PFSK-1 (cell line): ENCODE results near the gene MINAR1.

Experiments used
- FOXP2 ChIP-seq: optimal IDR thresholded peaks from 2 replicates; pipeline ENCODE3; 2011; ENCODE audit warnings: borderline replicate concordance, control low read depth, inconsistent platforms; ENCODE audit not compliant: insufficient read depth; ENCODE audit errors: extremely low read length, extremely low read depth
- POLR2AphosphoS5 ChIP-seq: IDR thresholded peaks from 2 replicates; pipeline ENCODE4 v1.6.1; 2012; ENCODE audit warnings: low read depth, mild to moderate bottlenecking, control low read depth, low read length, moderate library complexity
- SIN3A ChIP-seq: IDR thresholded peaks from 2 replicates; pipeline ENCODE4 v1.6.1; 2012; ENCODE audit warnings: mild to moderate bottlenecking, low read length, moderate library complexity, borderline replicate concordance; ENCODE audit not compliant: insufficient read depth
- TAF1 ChIP-seq: IDR thresholded peaks from 2 replicates; pipeline ENCODE4 v1.6.1; 2012; ENCODE audit warnings: low read length, control low read depth, borderline replicate concordance; ENCODE audit not compliant: insufficient read depth
- TF ChIP-seq, protein P1 (sequence below), 2 experiments: IDR thresholded peaks; 2 replicates each; pipeline versions ENCODE4 v1.6.1 to v1.8.0; 2011 to 2012; ENCODE audit warnings: low read depth in 2 of 2, low read length in 2 of 2, control low read depth in 1 of 2, inconsistent platforms in 1 of 2, mild to moderate bottlenecking in 1 of 2, moderate library complexity in 1 of 2; ENCODE audit not compliant: insufficient read depth in 1 of 2

Gene MINAR1

DNA sequence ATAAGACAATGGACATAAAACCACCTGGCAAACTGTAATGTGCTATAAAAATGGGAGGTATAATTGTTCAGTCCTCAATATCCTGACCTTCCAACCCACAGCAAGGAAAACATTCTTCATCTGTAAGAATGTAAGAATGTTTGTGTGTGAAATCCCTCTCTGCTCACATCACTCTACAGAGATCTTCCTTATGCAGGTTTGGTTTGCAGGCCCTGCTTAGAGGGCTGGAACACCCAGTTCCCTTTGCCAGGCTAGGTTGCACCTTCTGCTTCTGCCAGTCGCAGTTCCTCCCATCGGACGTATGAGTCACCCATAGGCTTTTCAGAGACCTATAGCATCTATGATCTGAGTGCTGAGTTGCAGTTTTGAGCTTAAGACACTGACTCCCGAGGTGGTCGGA, 24.1 kb upstream of the MINAR1 start:
- TF ChIP-seq TAF1 (no peak), FOXP2 (no peak), SIN3A (no peak), POLR2AphosphoS5 (no peak)
- TF ChIP-seq, protein P1, sequence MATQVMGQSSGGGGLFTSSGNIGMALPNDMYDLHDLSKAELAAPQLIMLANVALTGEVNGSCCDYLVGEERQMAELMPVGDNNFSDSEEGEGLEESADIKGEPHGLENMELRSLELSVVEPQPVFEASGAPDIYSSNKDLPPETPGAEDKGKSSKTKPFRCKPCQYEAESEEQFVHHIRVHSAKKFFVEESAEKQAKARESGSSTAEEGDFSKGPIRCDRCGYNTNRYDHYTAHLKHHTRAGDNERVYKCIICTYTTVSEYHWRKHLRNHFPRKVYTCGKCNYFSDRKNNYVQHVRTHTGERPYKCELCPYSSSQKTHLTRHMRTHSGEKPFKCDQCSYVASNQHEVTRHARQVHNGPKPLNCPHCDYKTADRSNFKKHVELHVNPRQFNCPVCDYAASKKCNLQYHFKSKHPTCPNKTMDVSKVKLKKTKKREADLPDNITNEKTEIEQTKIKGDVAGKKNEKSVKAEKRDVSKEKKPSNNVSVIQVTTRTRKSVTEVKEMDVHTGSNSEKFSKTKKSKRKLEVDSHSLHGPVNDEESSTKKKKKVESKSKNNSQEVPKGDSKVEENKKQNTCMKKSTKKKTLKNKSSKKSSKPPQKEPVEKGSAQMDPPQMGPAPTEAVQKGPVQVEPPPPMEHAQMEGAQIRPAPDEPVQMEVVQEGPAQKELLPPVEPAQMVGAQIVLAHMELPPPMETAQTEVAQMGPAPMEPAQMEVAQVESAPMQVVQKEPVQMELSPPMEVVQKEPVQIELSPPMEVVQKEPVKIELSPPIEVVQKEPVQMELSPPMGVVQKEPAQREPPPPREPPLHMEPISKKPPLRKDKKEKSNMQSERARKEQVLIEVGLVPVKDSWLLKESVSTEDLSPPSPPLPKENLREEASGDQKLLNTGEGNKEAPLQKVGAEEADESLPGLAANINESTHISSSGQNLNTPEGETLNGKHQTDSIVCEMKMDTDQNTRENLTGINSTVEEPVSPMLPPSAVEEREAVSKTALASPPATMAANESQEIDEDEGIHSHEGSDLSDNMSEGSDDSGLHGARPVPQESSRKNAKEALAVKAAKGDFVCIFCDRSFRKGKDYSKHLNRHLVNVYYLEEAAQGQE (IDR thresholded peaks at IDR 0.05; ENCODE audit: insufficient read depth in 1 of 2, low read depth in 2 of 2, low read length in 2 of 2): no peak

DNA sequence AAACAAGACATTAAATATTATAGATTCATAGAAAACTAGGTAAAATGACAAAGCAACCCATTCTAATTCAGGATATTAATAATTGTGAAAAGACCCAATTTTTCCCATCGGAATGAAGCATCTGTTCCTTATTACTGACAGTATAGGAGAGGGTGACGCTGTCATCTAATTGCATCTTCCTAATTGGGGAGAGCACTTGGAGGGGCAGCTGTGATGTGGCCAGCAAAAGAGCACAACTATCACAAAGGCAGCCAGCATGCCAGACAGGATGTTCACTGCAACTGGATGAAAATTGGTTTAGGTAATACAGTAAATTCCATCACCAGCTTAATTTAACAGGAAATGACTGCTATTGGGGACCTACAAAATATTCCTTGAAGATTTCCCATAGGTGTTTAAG, 21.9 kb upstream of the MINAR1 start:
- no peak for TF ChIP-seq FOXP2
- TF ChIP-seq, protein P1 (IDR thresholded peaks at IDR 0.05; ENCODE audit: insufficient read depth in 1 of 2, low read depth in 2 of 2, low read length in 2 of 2): no peak
- TF ChIP-seq POLR2AphosphoS5: no peak
- TF ChIP-seq TAF1: no peak
- TF ChIP-seq SIN3A: no peak

DNA sequence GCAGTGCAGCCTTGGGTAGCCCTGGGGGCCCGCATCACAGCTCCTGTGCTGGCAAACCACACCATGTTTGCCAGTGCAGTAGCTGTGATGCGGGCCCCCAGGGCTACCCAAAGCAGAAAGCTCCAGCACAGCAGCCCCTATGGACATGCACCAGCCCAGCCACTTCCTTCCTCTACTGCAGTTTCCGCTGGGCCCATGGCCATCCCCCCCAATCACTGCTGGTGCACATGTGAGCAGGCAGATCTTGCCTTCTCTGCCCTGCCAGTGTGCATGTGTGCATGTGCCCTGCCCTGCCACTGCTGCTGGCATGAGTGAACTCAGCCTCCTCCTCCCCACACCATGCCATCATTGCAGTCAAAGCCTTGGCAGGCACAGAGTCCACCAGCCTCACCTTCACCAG, 20.1 kb upstream of the MINAR1 start:
- TF ChIP-seq SIN3A: no peak
- TF ChIP-seq, protein P1 (IDR thresholded peaks at IDR 0.05; ENCODE audit: insufficient read depth in 1 of 2, low read depth in 2 of 2, low read length in 2 of 2): no peak
- TF ChIP-seq TAF1: no peak
- TF ChIP-seq POLR2AphosphoS5: no peak
- no peak for TF ChIP-seq FOXP2

DNA sequence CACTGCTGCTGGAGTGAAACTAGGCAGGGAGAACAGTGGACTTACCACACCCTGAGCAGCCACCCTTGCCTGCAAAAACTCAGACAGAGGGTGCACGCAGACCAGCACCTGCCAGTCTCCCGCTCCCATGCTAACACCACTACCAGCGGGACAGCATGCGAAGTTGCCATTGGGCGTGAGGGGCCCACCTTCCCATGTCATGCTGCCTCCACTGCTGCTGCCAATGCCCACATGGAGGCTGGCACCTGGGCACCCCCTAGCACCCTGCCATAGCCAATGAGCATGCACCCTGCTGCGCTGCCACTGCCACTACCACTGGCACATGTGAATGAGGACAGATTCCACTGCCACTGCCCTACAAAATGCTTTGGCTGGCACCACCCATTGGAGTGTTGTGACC, 19.7 kb upstream of the MINAR1 start:
- TF ChIP-seq, protein P1 (IDR thresholded peaks at IDR 0.05; ENCODE audit: insufficient read depth in 1 of 2, low read depth in 2 of 2, low read length in 2 of 2): no peak
- TF ChIP-seq FOXP2: no peak
- no peak for TF ChIP-seq SIN3A
- TF ChIP-seq POLR2AphosphoS5: no peak
- TF ChIP-seq TAF1: no peak

DNA sequence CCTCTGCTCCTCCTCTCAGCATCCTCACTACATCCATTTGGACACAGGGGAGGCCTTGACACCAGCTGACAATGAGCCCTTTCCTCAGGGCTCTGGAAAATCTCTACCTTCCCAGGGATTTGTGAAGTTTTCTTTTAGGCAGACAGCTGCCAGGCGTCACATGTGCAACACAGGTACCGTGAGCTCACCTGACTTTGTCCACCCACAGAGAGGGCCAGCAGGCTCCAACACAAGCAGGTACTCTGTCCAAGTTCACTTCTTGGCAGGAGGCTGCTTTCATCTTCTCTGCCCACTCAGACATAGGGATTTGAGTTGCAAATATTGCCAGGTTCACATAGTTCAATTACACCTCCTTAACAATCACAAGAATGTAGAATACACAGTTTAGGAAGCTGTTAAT, 15.3 kb upstream of the MINAR1 start:
- TF ChIP-seq POLR2AphosphoS5 (no peak), SIN3A (no peak), TAF1 (no peak), FOXP2 (no peak)
